ENCODE results near the gene SYCP2L. TPM values are rescaled to one million over a fixed set of nuclear protein-coding genes. Genes with fewer than 3 reads are reported as not detected.
"Not testable (repeated sequence)": the region's sequence is repeated elsewhere in the genome, so short reads cannot be mapped to it uniquely, and the experiment has no call there.

The SYCP2L gene
- total and polyA plus RNA-seq, 2 donors (not counting 1 experiment from before 2014, with no cell fraction given): 0.19 TPM; not detected in 1

GRCh38 chr6:10877871-10878270 is 9.0 kb upstream of the SYCP2L start:
- Mint-ChIP-seq H3K27ac (no peak overlapping the region), H3K4me1 (peaks cover 10% of the 10 kb centered on the region), H3K27me3 (peaks cover 57% of the 10 kb centered on the region), H3K9me3 (ENCODE audit: insufficient read depth) (no peaks in the 10 kb centered on the region), H3K4me3 (no peak overlapping the region)
- no peaks in the 10 kb centered on the region for H3K79me2 ChIP-seq (ENCODE audit: control insufficient read depth, insufficient read depth, low read length)
- ChIA-PET POLR2A (interaction anchor here (0.5 kb wide), 1 partner anchor 183 kb away, joined by 8 read pairs; the partner anchor contains the start of gene PAK1IP1), CTCF (interaction anchor here (1.3 kb wide), 1 partner anchor 37 kb away, joined by 4 read pairs; no protein-coding TSS in a partner anchor)
- no peak overlapping the region for H3K27ac ChIP-seq (ENCODE audit: low read length in 2 of 2)
- H2AFZ ChIP-seq (ENCODE audit: insufficient read depth, low read depth, low read length, poor library complexity, severe bottlenecking): no peak overlapping the region
- intact Hi-C loops (cut with micrococcal nuclease): no loop called here
- H3K4me3 ChIP-seq (ENCODE audit: control extremely low read depth in 1 of 5, extremely low read depth in 1 of 5, insufficient read depth in 1 of 5, low read depth in 2 of 5, low read length in 4 of 5): no peak overlapping the region
- no peak overlapping the region for H3K4me2 ChIP-seq (replicated peaks; ENCODE audit: low read depth, low read length, poor library complexity, severe bottlenecking)
- no peaks in the 10 kb centered on the region for H4K20me1 ChIP-seq (ENCODE audit: control insufficient read depth, insufficient read depth, low read length, poor library complexity, severe bottlenecking)
- H3K9me3 ChIP-seq (ENCODE audit: control extremely low read depth in 1 of 3, control insufficient read depth in 2 of 3, insufficient read depth in 1 of 3, low read length in 2 of 3): peaks cover 0 to 20% (median 0%) of the 10 kb centered on the region in 3 donors
- no CpG with 5 or more reads among the region's 1 CpG for WGBS (ENCODE audit: insufficient coverage)
- H3K9ac ChIP-seq (ENCODE audit: low read length): no peak overlapping the region
- ATAC-seq (ENCODE audit: low read depth): no peak
- no peaks in the 10 kb centered on the region for H3K36me3 ChIP-seq (replicated peaks in 1 of 2; ENCODE audit: control extremely low read depth in 1 of 2, control insufficient read depth in 1 of 2, extremely low read depth in 1 of 2, insufficient read depth in 2 of 2, low read length in 1 of 2)
- TF ChIP-seq CTCF (IDR thresholded peaks at IDR 0.05): no peak
- TF ChIP-seq EZH2 (IDR thresholded peaks at IDR 0.05; ENCODE audit: borderline replicate concordance, insufficient read depth, low read depth, low read length, poor library complexity, severe bottlenecking): no peak
- DNase-seq: no peak
- peaks cover 0 to 42% (median 26%) of the 10 kb centered on the region in 4 experiments for H3K27me3 ChIP-seq (replicated peaks in 1 of 4; ENCODE audit: control extremely low read depth in 1 of 4, control insufficient read depth in 3 of 4, insufficient read depth in 4 of 4, low read length in 3 of 4)
- H3K4me1 ChIP-seq (ENCODE audit: control insufficient read depth in 2 of 2, insufficient read depth in 2 of 2, low read length in 2 of 2): peaks cover 14% of the 10 kb centered on the region in 2 donors

GRCh38 chr6:10880366-10880765 is 6.5 kb upstream of the SYCP2L start:
- Histone ChIP-seq H3K27me3 (replicated peaks in 1 of 4; ENCODE audit: control extremely low read depth in 1 of 4, control insufficient read depth in 3 of 4, insufficient read depth in 4 of 4, low read length in 3 of 4) (peaks cover 0 to 56% (median 47%) of the 10 kb centered on the region in 4 experiments), H3K9me3 (ENCODE audit: control extremely low read depth in 1 of 3, control insufficient read depth in 2 of 3, insufficient read depth in 1 of 3, low read length in 2 of 3) (peaks cover 0 to 38% (median 3%) of the 10 kb centered on the region in 3 donors), H3K4me2 (replicated peaks; ENCODE audit: low read depth, low read length, poor library complexity, severe bottlenecking) (no peak overlapping the region), H3K36me3 (replicated peaks in 1 of 2; ENCODE audit: control extremely low read depth in 1 of 2, control insufficient read depth in 1 of 2, extremely low read depth in 1 of 2, insufficient read depth in 2 of 2, low read length in 1 of 2) (no peaks in the 10 kb centered on the region), H2AFZ (ENCODE audit: insufficient read depth, low read depth, low read length, poor library complexity, severe bottlenecking) (no peak overlapping the region), H3K27ac (ENCODE audit: low read length in 2 of 2) (no peak overlapping the region), H3K79me2 (ENCODE audit: control insufficient read depth, insufficient read depth, low read length) (no peaks in the 10 kb centered on the region), H3K4me3 (ENCODE audit: control extremely low read depth in 1 of 5, extremely low read depth in 1 of 5, insufficient read depth in 1 of 5, low read depth in 2 of 5, low read length in 4 of 5) (no peak overlapping the region), H3K9ac (ENCODE audit: low read length) (no peak overlapping the region), H4K20me1 (ENCODE audit: control insufficient read depth, insufficient read depth, low read length, poor library complexity, severe bottlenecking) (no peaks in the 10 kb centered on the region), H3K4me1 (ENCODE audit: control insufficient read depth in 2 of 2, insufficient read depth in 2 of 2, low read length in 2 of 2) (peaks cover 25% of the 10 kb centered on the region in 2 donors)
- ATAC-seq (ENCODE audit: low read depth): no peak
- WGBS (ENCODE audit: insufficient coverage): 100% methylated on average over 2 of the region's 2 CpGs
- H3K4me3 Mint-ChIP-seq: no peak overlapping the region
- H3K4me1 Mint-ChIP-seq: peaks cover 12% of the 10 kb centered on the region
- no peak overlapping the region for H3K27ac Mint-ChIP-seq
- no peak for TF ChIP-seq EZH2 (IDR thresholded peaks at IDR 0.05; ENCODE audit: borderline replicate concordance, insufficient read depth, low read depth, low read length, poor library complexity, severe bottlenecking)
- TF ChIP-seq CTCF (IDR thresholded peaks at IDR 0.05): no peak
- ChIA-PET CTCF (no interaction called here), POLR2A (no interaction called here)
- intact Hi-C loops (cut with micrococcal nuclease): no loop called here
- no peak for DNase-seq
- peaks cover 52% of the 10 kb centered on the region for H3K27me3 Mint-ChIP-seq
- no peaks in the 10 kb centered on the region for H3K9me3 Mint-ChIP-seq (ENCODE audit: insufficient read depth)

- H3K4me1 ChIP-seq (ENCODE audit: control insufficient read depth in 2 of 2, insufficient read depth in 2 of 2, low read length in 2 of 2): peaks cover 35 to 37% of the 10 kb centered on the region in 2 donors
- H4K20me1 ChIP-seq (ENCODE audit: control insufficient read depth, insufficient read depth, low read length, poor library complexity, severe bottlenecking); H3K9ac ChIP-seq (ENCODE audit: low read length); CTCF ChIA-PET; H3K27ac Mint-ChIP-seq; H3K4me2 ChIP-seq (replicated peaks; ENCODE audit: low read depth, low read length, poor library complexity, severe bottlenecking); DNase-seq; H2AFZ ChIP-seq (ENCODE audit: insufficient read depth, low read depth, low read length, poor library complexity, severe bottlenecking); ATAC-seq (ENCODE audit: low read depth); H3K4me3 Mint-ChIP-seq; POLR2A ChIA-PET; H3K79me2 ChIP-seq (ENCODE audit: control insufficient read depth, insufficient read depth, low read length); H3K9me3 Mint-ChIP-seq (ENCODE audit: insufficient read depth); H3K36me3 ChIP-seq (replicated peaks in 1 of 2; ENCODE audit: control extremely low read depth in 1 of 2, control insufficient read depth in 1 of 2, extremely low read depth in 1 of 2, insufficient read depth in 2 of 2, low read length in 1 of 2); intact Hi-C loops (cut with micrococcal nuclease); H3K27ac ChIP-seq (ENCODE audit: low read length in 2 of 2): not testable (repeated sequence)
- peaks cover 0 to 50% (median 6%) of the 10 kb centered on the region in 3 donors for H3K9me3 ChIP-seq (ENCODE audit: control extremely low read depth in 1 of 3, control insufficient read depth in 2 of 3, insufficient read depth in 1 of 3, low read length in 2 of 3)
- peak overlapping the region in 1 of 5 experiments; percentile 5 for H3K4me3 ChIP-seq (ENCODE audit: control extremely low read depth in 1 of 5, extremely low read depth in 1 of 5, insufficient read depth in 1 of 5, low read depth in 2 of 5, low read length in 4 of 5)
- peaks cover 0 to 72% (median 64%) of the 10 kb centered on the region in 4 experiments for H3K27me3 ChIP-seq (replicated peaks in 1 of 4; ENCODE audit: control extremely low read depth in 1 of 4, control insufficient read depth in 3 of 4, insufficient read depth in 4 of 4, low read length in 3 of 4)
- Mint-ChIP-seq H3K27me3 (peaks cover 66% of the 10 kb centered on the region), H3K4me1 (peaks cover 18% of the 10 kb centered on the region)
- 26% methylated on average over 14 of the region's 14 CpGs for WGBS (ENCODE audit: insufficient coverage)
These were observed 4.6 kb upstream of the SYCP2L start for GRCh38 chr6:10882253-10882630.

Measured in B cell (primary cell).